Colonic mucosa (tissue), 4 donors: ENCODE results near the gene MIDN. TPM values are rescaled to one million over a fixed set of nuclear protein-coding genes. Genes with fewer than 3 reads are reported as not detected.

Experiments
- DNase-seq: peaks from one replicate; pipeline ENCODE4 v3.0.0-alpha.2; 2020
- H3K27ac ChIP-seq: fragments of 200-600 bp; one replicate; pipeline ENCODE4 v1.8.0; 2021
- H3K27me3 ChIP-seq: fragments of 200-600 bp; one replicate; pipeline ENCODE4 v1.8.0; 2021
- H3K36me3 ChIP-seq: fragments of 200-600 bp; one replicate; pipeline ENCODE4 v1.8.0; 2021
- H3K4me1 ChIP-seq: fragments of 200-600 bp; one replicate; pipeline ENCODE4 v1.8.0; 2021; ENCODE audit warnings: mild to moderate bottlenecking
- H3K4me3 ChIP-seq: fragments of 200-600 bp; one replicate; pipeline ENCODE4 v1.8.0; 2021
- H3K9ac ChIP-seq, 2 donors: one replicate each; pipeline ENCODE4 v1.7.0; 2013; ENCODE audit warnings: control low read depth in 2 of 2, low read depth in 2 of 2, low read length in 2 of 2
- H3K9me3 ChIP-seq: fragments of 200-600 bp; one replicate; pipeline ENCODE4 v1.8.0; 2021
- CTCF ChIP-seq: fragments of 200-600 bp; IDR thresholded peaks from one replicate; pipeline ENCODE4 v1.8.0; 2022; ENCODE audit warnings: antibody characterized with exemption, mild to moderate bottlenecking
- intact Hi-C: fragments of 100-400 bp; cut with DNase I; formaldehyde crosslinking; loops from one replicate; pipeline ENCODE4 v1.14.1; 2022
- total RNA-seq, 2 donors: library from RNA; stranded (reverse); fragmentation: NEBNext Ultra II Directional in 1 of 2; extraction: Animal tissue kit (Norgen Biotek cat#: 25700) in 1 of 2; gene quantifications; one replicate each; pipeline ENCODE4 v1.2.1, GENCODE V29; 2021
- donor health status: healthy.
- donor health status: DM: no; HTN: no; CAD: no.
- donor health status: DM: no; HTN: no; CAD: no.

Gene MIDN
- total RNA-seq, 2 donors from 2014 or later: 172 to 177 TPM

- Histone ChIP-seq H3K4me3 (peak overlapping the region; percentile 12), H3K9me3 (no peaks in the 10 kb centered on the region), H3K9ac (peak overlapping the region; percentile 13 to 77), H3K27ac (peak overlapping the region; percentile 96), H3K27me3 (no peaks in the 10 kb centered on the region), H3K36me3 (peaks cover 6% of the 10 kb centered on the region), H3K4me1 (peaks cover 46% of the 10 kb centered on the region)
- intact Hi-C loops: no loop called here
- no peak for TF ChIP-seq CTCF
- DNase-seq: no peak
Observed at GRCh38 chr19:1268226-1269064, 20.1 kb downstream of the MIDN start.

GRCh38 chr19:1269065-1269477, 20.7 kb downstream of the MIDN start, which contains the start of gene CIRBP:
CIRBP (plus strand) TSS chr19:1269332; CDS start chr19:1270934, 1,602 bp downstream.
- intact Hi-C loops: no loop called here
- Histone ChIP-seq H3K27me3 (no peaks in the 10 kb centered on the region), H3K4me1 (peaks cover 52% of the 10 kb centered on the region), H3K9ac (peak within 1 kb of the TSS; percentile 88 to 97), H3K9me3 (no peaks in the 10 kb centered on the region), H3K27ac (peak within 1 kb of the TSS; percentile 96), H3K4me3 (peak within 1 kb of the TSS; percentile 71), H3K36me3 (peaks cover 9% of the 10 kb centered on the region)
- TF ChIP-seq CTCF: no peak
- peak; percentile 100 for DNase-seq

GRCh38 chr19:1269478-1270212, 21.3 kb downstream of the MIDN start:
- H3K9ac ChIP-seq: peak overlapping the region; percentile 88 to 97

GRCh38 chr19:1270213-1270853, 21.9 kb downstream of the MIDN start:
- no peak for TF ChIP-seq CTCF
- no peaks in the 10 kb centered on the region for H3K27me3 ChIP-seq
- H3K9me3 ChIP-seq: no peaks in the 10 kb centered on the region
- peak overlapping the region; percentile 88 to 97 for H3K9ac ChIP-seq
- peak; percentile 63 for DNase-seq
- peak overlapping the region; percentile 71 for H3K4me3 ChIP-seq
- peaks cover 10% of the 10 kb centered on the region for H3K36me3 ChIP-seq
- intact Hi-C loops: no loop called here
- H3K27ac ChIP-seq: peak overlapping the region; percentile 96
- H3K4me1 ChIP-seq: peaks cover 63% of the 10 kb centered on the region

More at GRCh38 chr19:1269478-1270212, 21.3 kb downstream of the MIDN start:
- DNase-seq: peak; percentile 91
- no peak for TF ChIP-seq CTCF
- peak overlapping the region; percentile 96 for H3K27ac ChIP-seq
- no peaks in the 10 kb centered on the region for H3K9me3 ChIP-seq
- no peaks in the 10 kb centered on the region for H3K27me3 ChIP-seq
- H3K4me3 ChIP-seq: peak overlapping the region; percentile 71
- H3K36me3 ChIP-seq: peaks cover 10% of the 10 kb centered on the region
- peaks cover 58% of the 10 kb centered on the region for H3K4me1 ChIP-seq
- intact Hi-C loops: no loop called here

- peaks cover 10% of the 10 kb centered on the region for H3K36me3 ChIP-seq
Observed at GRCh38 chr19:1270854-1271527, 22.6 kb downstream of the MIDN start.

More at GRCh38 chr19:1270854-1271527, 22.6 kb downstream of the MIDN start:
- Histone ChIP-seq H3K27ac (no peak overlapping the region), H3K27me3 (no peaks in the 10 kb centered on the region), H3K9ac (peak overlapping the region; percentile 28 to 76), H3K4me1 (peaks cover 56% of the 10 kb centered on the region), H3K9me3 (no peaks in the 10 kb centered on the region), H3K4me3 (peak overlapping the region; percentile 71)
- no peak for TF ChIP-seq CTCF
- intact Hi-C loops: no loop called here
- no peak for DNase-seq
